SK-N-SH treated with all-trans-retinoic acid at 6 μM for 48 hours (cell line): ENCODE measurements around the gene YIPF2.

Experiments used
- ATAC-seq: fragments of 200-7000 bp; cut with Tn5 transposase; 3 replicates; pipeline ENCODE4 v1.9.1; 2020; ENCODE audit warnings: mild to moderate bottlenecking, moderate library complexity
- ARNTL ChIP-seq: fragments of 450-650 bp; formaldehyde crosslinking; IDR thresholded peaks from 2 replicates; pipeline ENCODE4 v1.5.0; 2020; ENCODE audit warnings: low read depth, mild to moderate bottlenecking, moderate library complexity, borderline replicate concordance
- BACH2 ChIP-seq: fragments of 250-450 bp; sonication (Bioruptor Pico); IDR thresholded peaks from 2 replicates; pipeline ENCODE4 v1.9.0; 2021; ENCODE audit warnings: mild to moderate bottlenecking, borderline replicate concordance
- CSDC2 ChIP-seq: fragments of 250-450 bp; sonication (Bioruptor Pico); IDR thresholded peaks from 2 replicates; pipeline ENCODE4 v1.5.0; 2020; ENCODE audit warnings: mild to moderate bottlenecking, moderate library complexity
- ESRRG ChIP-seq: fragments of 250-450 bp; sonication (Bioruptor Pico); IDR thresholded peaks from 2 replicates; pipeline ENCODE4 v1.6.1; 2021; ENCODE audit warnings: mild to moderate bottlenecking
- GLIS3 ChIP-seq: fragments of 250-450 bp; sonication (Bioruptor Pico); IDR thresholded peaks from 2 replicates; pipeline ENCODE4 v1.5.0; 2020; ENCODE audit warnings: mild to moderate bottlenecking, moderate library complexity
- ISL1 ChIP-seq: fragments of 250-450 bp; sonication (Bioruptor Pico); IDR thresholded peaks from 2 replicates; pipeline ENCODE4 v2.1.2; 2022; ENCODE audit warnings: mild to moderate bottlenecking, moderate library complexity
- OSR1 ChIP-seq: fragments of 250-450 bp; sonication (Bioruptor Pico); IDR thresholded peaks from 2 replicates; pipeline ENCODE4 v1.8.0; 2022; ENCODE audit warnings: moderate library complexity, mild to moderate bottlenecking, inconsistent platforms
- PPARA ChIP-seq: fragments of 250-450 bp; sonication (Bioruptor Pico); IDR thresholded peaks from 2 replicates; pipeline ENCODE4 v1.5.0; 2020; ENCODE audit warnings: mild to moderate bottlenecking, borderline replicate concordance
- RARB ChIP-seq: fragments of 250-450 bp; sonication (Bioruptor Pico); IDR thresholded peaks from 2 replicates; pipeline ENCODE4 v1.8.0; 2021; ENCODE audit warnings: mild to moderate bottlenecking, moderate library complexity
- SNAI2 ChIP-seq: fragments of 250-450 bp; sonication (Bioruptor Pico); IDR thresholded peaks from 2 replicates; pipeline ENCODE4 v1.5.0; 2020; ENCODE audit warnings: mild to moderate bottlenecking, moderate library complexity
- TOX ChIP-seq: fragments of 250-450 bp; sonication (Bioruptor Pico); IDR thresholded peaks from 2 replicates; pipeline ENCODE4 v1.8.0; 2021; ENCODE audit warnings: mild to moderate bottlenecking, moderate library complexity, borderline replicate concordance
- ZC3H10 ChIP-seq: fragments of 250-450 bp; sonication (Bioruptor Pico); IDR thresholded peaks from 2 replicates; pipeline ENCODE4 v1.5.1; 2021; ENCODE audit warnings: mild to moderate bottlenecking, moderate library complexity
- ZFP30 ChIP-seq: fragments of 450-650 bp; formaldehyde crosslinking; IDR thresholded peaks from 2 replicates; pipeline ENCODE4 v1.5.0; 2022; ENCODE audit warnings: mild to moderate bottlenecking, moderate library complexity
- ZNF565 ChIP-seq: fragments of 450-650 bp; formaldehyde crosslinking; conservative IDR thresholded peaks from 2 replicates; pipeline ENCODE4 v1.5.0; 2020; ENCODE audit warnings: low read depth, mild to moderate bottlenecking, moderate library complexity
- ZNF70 ChIP-seq: fragments of 450-650 bp; formaldehyde crosslinking; IDR thresholded peaks from 2 replicates; pipeline ENCODE4 v1.5.0; 2020; ENCODE audit warnings: mild to moderate bottlenecking, moderate library complexity
- ZNF8 ChIP-seq: fragments of 450-650 bp; formaldehyde crosslinking; IDR thresholded peaks from 2 replicates; pipeline ENCODE4 v1.5.0; 2020; ENCODE audit warnings: mild to moderate bottlenecking, moderate library complexity
- TF ChIP-seq, protein P1 (sequence below): fragments of 250-450 bp; sonication (Bioruptor Pico); IDR thresholded peaks from 2 replicates; pipeline ENCODE4 v1.5.1; 2021; ENCODE audit warnings: mild to moderate bottlenecking, moderate library complexity
- TF ChIP-seq, protein P2 (sequence below): fragments of 250-450 bp; sonication (Bioruptor Pico); IDR thresholded peaks from 2 replicates; pipeline ENCODE4 v1.5.1; 2020; ENCODE audit warnings: low read depth, mild to moderate bottlenecking, moderate library complexity
- TF ChIP-seq, protein P3 (sequence below): fragments of 250-450 bp; sonication (Bioruptor Pico); IDR thresholded peaks from 2 replicates; pipeline ENCODE4 v1.5.0; 2020; ENCODE audit warnings: mild to moderate bottlenecking, moderate library complexity
- TF ChIP-seq, protein P4 (sequence below): fragments of 250-450 bp; sonication (Bioruptor Pico); IDR thresholded peaks from 2 replicates; pipeline ENCODE4 v1.8.0; 2020; ENCODE audit warnings: mild to moderate bottlenecking, moderate library complexity, borderline replicate concordance

YIPF2 gene

DNA sequence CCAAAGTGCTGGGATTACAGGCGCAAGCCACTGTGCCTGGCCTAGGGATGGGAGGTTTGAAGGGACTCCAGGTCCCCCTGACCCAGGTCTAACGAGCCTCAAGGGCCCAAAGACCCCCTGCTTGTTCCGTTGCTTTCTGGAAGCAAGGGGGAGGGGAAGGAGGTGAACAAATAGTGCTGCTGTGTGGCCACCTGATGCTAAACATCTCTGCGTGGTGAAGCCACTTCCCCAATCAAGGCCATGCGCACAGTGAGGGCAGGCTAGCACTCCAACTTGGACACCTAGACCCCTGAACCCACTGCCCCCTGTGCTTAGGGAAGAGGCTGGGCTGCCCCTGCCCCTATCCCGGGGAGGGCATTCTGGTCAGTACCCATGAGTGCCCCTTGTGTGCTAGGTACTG lies 33.1 kb downstream of the YIPF2 start:
- TF ChIP-seq RARB (CRISPR knock-in tag) (no peak), ZNF70 (CRISPR knock-in tag) (no peak), ZNF565 (no peak), ZNF8 (CRISPR knock-in tag) (no peak), ESRRG (CRISPR knock-in tag) (no peak), BACH2 (CRISPR knock-in tag) (no peak), PPARA (no peak), ARNTL (CRISPR knock-in tag) (no peak), OSR1 (CRISPR knock-in tag) (no peak), ZFP30 (no peak), ZC3H10 (no peak), ISL1 (no peak), CSDC2 (CRISPR knock-in tag) (no peak), GLIS3 (no peak)
- TF ChIP-seq, protein P1, sequence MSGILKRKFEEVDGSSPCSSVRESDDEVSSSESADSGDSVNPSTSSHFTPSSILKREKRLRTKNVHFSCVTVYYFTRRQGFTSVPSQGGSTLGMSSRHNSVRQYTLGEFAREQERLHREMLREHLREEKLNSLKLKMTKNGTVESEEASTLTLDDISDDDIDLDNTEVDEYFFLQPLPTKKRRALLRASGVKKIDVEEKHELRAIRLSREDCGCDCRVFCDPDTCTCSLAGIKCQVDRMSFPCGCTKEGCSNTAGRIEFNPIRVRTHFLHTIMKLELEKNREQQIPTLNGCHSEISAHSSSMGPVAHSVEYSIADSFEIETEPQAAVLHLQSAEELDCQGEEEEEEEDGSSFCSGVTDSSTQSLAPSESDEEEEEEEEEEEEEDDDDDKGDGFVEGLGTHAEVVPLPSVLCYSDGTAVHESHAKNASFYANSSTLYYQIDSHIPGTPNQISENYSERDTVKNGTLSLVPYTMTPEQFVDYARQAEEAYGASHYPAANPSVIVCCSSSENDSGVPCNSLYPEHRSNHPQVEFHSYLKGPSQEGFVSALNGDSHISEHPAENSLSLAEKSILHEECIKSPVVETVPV (CRISPR knock-in tag), result no peak

DNA sequence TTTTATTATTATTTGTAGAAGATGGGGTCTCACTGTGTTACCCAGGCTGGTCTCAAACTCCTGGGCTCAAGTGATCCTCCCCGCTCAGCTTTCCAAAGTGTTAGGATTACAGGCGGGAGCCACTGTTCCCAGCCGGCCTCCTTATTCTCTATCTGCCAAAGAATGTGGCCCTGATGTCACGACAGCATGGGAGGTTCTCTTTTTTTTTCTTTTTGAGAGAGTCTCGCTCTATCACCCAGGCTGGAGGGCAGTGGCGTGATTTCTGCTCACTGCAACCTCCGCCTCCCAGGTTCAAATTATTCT lies 33.6 kb downstream of the YIPF2 start:
- ATAC-seq, result no peak
- TF ChIP-seq OSR1 (CRISPR knock-in tag) (no peak), RARB (CRISPR knock-in tag) (no peak), SNAI2 (CRISPR knock-in tag) (no peak), TOX (CRISPR knock-in tag) (no peak), GLIS3 (no peak), PPARA (no peak), ZC3H10 (no peak), ZFP30 (no peak)
- TF ChIP-seq, protein P2, sequence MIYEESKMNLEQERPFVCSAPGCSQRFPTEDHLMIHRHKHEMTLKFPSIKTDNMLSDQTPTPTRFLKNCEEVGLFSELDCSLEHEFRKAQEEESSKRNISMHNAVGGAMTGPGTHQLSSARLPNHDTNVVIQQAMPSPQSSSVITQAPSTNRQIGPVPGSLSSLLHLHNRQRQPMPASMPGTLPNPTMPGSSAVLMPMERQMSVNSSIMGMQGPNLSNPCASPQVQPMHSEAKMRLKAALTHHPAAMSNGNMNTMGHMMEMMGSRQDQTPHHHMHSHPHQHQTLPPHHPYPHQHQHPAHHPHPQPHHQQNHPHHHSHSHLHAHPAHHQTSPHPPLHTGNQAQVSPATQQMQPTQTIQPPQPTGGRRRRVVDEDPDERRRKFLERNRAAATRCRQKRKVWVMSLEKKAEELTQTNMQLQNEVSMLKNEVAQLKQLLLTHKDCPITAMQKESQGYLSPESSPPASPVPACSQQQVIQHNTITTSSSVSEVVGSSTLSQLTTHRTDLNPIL, result no peak
- TF ChIP-seq, protein P3, sequence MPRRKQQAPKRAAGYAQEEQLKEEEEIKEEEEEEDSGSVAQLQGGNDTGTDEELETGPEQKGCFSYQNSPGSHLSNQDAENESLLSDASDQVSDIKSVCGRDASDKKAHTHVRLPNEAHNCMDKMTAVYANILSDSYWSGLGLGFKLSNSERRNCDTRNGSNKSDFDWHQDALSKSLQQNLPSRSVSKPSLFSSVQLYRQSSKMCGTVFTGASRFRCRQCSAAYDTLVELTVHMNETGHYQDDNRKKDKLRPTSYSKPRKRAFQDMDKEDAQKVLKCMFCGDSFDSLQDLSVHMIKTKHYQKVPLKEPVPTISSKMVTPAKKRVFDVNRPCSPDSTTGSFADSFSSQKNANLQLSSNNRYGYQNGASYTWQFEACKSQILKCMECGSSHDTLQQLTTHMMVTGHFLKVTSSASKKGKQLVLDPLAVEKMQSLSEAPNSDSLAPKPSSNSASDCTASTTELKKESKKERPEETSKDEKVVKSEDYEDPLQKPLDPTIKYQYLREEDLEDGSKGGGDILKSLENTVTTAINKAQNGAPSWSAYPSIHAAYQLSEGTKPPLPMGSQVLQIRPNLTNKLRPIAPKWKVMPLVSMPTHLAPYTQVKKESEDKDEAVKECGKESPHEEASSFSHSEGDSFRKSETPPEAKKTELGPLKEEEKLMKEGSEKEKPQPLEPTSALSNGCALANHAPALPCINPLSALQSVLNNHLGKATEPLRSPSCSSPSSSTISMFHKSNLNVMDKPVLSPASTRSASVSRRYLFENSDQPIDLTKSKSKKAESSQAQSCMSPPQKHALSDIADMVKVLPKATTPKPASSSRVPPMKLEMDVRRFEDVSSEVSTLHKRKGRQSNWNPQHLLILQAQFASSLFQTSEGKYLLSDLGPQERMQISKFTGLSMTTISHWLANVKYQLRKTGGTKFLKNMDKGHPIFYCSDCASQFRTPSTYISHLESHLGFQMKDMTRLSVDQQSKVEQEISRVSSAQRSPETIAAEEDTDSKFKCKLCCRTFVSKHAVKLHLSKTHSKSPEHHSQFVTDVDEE, result no peak
- TF ChIP-seq, protein P4, sequence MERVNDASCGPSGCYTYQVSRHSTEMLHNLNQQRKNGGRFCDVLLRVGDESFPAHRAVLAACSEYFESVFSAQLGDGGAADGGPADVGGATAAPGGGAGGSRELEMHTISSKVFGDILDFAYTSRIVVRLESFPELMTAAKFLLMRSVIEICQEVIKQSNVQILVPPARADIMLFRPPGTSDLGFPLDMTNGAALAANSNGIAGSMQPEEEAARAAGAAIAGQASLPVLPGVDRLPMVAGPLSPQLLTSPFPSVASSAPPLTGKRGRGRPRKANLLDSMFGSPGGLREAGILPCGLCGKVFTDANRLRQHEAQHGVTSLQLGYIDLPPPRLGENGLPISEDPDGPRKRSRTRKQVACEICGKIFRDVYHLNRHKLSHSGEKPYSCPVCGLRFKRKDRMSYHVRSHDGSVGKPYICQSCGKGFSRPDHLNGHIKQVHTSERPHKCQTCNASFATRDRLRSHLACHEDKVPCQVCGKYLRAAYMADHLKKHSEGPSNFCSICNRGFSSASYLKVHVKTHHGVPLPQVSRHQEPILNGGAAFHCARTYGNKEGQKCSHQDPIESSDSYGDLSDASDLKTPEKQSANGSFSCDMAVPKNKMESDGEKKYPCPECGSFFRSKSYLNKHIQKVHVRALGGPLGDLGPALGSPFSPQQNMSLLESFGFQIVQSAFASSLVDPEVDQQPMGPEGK (CRISPR knock-in tag), result no peak

More for the DNA sequence above, 33.1 kb downstream of the YIPF2 start:
- no peak for ATAC-seq

DNA sequence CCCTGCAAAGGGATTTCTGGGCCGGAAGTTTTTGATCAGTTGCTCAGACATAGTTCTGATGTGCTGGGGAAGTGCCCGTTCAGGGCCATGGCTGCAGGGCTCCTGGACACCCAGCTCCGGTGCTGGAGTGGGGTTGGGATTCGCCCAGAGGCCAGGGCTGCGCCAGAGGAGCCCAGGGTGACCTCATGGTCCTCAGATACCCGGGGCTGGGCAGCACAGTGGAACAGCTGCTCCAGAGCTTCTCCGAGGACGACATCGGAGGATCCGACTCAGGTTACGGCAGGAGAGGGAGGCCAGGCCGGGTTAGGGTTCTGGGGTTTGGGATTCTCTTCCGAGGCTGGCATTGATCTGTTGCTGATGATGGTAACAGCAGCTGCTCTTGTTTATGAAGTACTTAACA lies 36.2 kb downstream of the YIPF2 start:
- TF ChIP-seq, protein P3, result no peak
- TF ChIP-seq ZC3H10 (no peak), SNAI2 (CRISPR knock-in tag) (no peak), TOX (CRISPR knock-in tag) (no peak), ISL1 (no peak)
- TF ChIP-seq, protein P4 (CRISPR knock-in tag), result no peak
- ATAC-seq, result no peak
